DND-41 (cell line): ENCODE results near the gene LPIN1.

Source experiments
- EZH2 ChIP-seq: IDR thresholded peaks from 3 replicates; pipeline ENCODE4 v1.6.1; 2012; ENCODE audit warnings: borderline replicate concordance, low read depth, mild to moderate bottlenecking, moderate library complexity, low read length, inconsistent platforms; ENCODE audit not compliant: severe bottlenecking
- TF ChIP-seq, protein P1 (sequence below): IDR thresholded peaks from 2 replicates; pipeline ENCODE4 v1.5.1; 2012; ENCODE audit warnings: borderline replicate concordance, low read length, moderate library complexity, mild to moderate bottlenecking; ENCODE audit not compliant: poor library complexity, severe bottlenecking; ENCODE audit errors: extremely low read depth

DNA sequence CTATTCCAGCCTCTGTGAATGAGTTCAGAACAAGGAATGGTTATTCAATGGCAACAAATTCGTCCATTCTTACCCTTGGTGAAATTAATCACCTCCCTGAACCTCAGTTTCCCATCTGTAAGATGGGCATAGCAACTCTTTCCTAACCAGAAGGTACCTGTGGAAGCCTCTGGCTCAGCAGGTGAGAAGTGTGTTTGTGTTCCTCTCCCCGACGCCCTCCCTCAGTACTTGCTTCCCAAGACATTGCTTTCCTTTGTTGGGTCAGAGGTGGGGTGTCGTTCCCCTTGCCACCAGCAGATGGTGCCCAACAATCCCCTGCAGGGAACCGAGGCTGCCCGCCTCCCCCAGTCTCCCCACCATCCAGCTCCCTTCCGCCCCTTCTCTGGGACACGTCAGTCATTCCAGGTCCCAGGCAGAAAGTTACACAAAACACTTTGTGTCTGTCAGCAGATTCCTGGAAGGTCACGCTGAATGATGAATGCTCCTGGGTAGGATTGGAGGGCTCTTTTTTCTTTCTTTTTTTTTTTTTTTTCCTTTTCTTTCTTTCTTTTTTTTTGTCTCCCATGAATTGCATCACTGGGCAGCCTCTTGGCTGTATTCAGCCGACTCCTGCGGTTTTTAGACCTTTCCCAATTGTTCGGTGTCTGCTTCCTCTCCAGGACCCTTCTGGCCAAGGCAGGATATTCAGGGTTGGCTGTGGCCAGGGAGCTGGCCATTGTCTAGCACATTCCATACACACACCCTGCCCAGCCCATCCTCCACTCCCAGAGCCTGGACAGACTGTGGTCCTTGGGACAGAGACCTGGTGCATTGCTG, 117.3 kb downstream of the LPIN1 start:
- TF ChIP-seq, protein P1, sequence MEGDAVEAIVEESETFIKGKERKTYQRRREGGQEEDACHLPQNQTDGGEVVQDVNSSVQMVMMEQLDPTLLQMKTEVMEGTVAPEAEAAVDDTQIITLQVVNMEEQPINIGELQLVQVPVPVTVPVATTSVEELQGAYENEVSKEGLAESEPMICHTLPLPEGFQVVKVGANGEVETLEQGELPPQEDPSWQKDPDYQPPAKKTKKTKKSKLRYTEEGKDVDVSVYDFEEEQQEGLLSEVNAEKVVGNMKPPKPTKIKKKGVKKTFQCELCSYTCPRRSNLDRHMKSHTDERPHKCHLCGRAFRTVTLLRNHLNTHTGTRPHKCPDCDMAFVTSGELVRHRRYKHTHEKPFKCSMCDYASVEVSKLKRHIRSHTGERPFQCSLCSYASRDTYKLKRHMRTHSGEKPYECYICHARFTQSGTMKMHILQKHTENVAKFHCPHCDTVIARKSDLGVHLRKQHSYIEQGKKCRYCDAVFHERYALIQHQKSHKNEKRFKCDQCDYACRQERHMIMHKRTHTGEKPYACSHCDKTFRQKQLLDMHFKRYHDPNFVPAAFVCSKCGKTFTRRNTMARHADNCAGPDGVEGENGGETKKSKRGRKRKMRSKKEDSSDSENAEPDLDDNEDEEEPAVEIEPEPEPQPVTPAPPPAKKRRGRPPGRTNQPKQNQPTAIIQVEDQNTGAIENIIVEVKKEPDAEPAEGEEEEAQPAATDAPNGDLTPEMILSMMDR = peak; percentile 95
- no peak for TF ChIP-seq EZH2
